Esophagus muscularis mucosa (tissue), 4 donors: ENCODE results near the gene FRY.

Source experiments
- CTCF ChIP-seq, 3 experiments: fragments of 200-600 bp in 2 of 3; fragments of 450-650 bp in 1 of 3; sonication (generic) in 2 of 3; IDR thresholded peaks; one replicate each; pipeline ENCODE4 v1.5.1; 2017 to 2019; ENCODE audit warnings: antibody characterized with exemption in 3 of 3, mild to moderate bottlenecking in 2 of 3, moderate library complexity in 1 of 3
- EP300 ChIP-seq: sonication (generic); formaldehyde crosslinking; IDR thresholded peaks from one replicate; pipeline ENCODE4 v1.6.1; 2017; ENCODE audit warnings: antibody characterized with exemption
- POLR2A ChIP-seq: fragments of 450-650 bp; IDR thresholded peaks from one replicate; pipeline ENCODE4 v1.6.1; 2017; ENCODE audit warnings: antibody characterized with exemption, moderate library complexity, mild to moderate bottlenecking, low read depth

GRCh38 chr13:32201809-32202208 is 170.2 kb downstream of the FRY start:
- no peak for TF ChIP-seq CTCF (IDR thresholded peaks at IDR 0.05)
- TF ChIP-seq EP300, result no peak
- no peak for TF ChIP-seq POLR2A
